ENCODE measurements around the gene RBM17.
"Not testable (repeated sequence)": the region's sequence is repeated elsewhere in the genome, so short reads cannot be mapped to it uniquely, and the experiment has no call there.

The RBM17 gene

GRCh38 chr10:6139470-6139869 is 50.6 kb downstream of the RBM17 start:
- TF ChIP-seq, protein P1, sequence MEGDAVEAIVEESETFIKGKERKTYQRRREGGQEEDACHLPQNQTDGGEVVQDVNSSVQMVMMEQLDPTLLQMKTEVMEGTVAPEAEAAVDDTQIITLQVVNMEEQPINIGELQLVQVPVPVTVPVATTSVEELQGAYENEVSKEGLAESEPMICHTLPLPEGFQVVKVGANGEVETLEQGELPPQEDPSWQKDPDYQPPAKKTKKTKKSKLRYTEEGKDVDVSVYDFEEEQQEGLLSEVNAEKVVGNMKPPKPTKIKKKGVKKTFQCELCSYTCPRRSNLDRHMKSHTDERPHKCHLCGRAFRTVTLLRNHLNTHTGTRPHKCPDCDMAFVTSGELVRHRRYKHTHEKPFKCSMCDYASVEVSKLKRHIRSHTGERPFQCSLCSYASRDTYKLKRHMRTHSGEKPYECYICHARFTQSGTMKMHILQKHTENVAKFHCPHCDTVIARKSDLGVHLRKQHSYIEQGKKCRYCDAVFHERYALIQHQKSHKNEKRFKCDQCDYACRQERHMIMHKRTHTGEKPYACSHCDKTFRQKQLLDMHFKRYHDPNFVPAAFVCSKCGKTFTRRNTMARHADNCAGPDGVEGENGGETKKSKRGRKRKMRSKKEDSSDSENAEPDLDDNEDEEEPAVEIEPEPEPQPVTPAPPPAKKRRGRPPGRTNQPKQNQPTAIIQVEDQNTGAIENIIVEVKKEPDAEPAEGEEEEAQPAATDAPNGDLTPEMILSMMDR (IDR thresholded peaks at IDR 0.05; ENCODE audit: low read depth, low read length), result no peak
- no peak for DNase-seq (ENCODE audit: extremely low read depth, low read depth)

GRCh38 chr10:6140141-6140841 is 51.5 kb downstream of the RBM17 start:
- TF ChIP-seq, protein P1 (IDR thresholded peaks at IDR 0.05; ENCODE audit: low read depth, low read length), result no peak
- no peak for DNase-seq (ENCODE audit: extremely low read depth, low read depth)

- DNase-seq (ENCODE audit: extremely low read depth, low read depth), result no peak
- TF ChIP-seq, protein P1 (IDR thresholded peaks at IDR 0.05; ENCODE audit: low read depth, low read length), result no peak
Measured at GRCh38 chr10:6140965-6141295, 52.1 kb downstream of the RBM17 start.

DNA sequence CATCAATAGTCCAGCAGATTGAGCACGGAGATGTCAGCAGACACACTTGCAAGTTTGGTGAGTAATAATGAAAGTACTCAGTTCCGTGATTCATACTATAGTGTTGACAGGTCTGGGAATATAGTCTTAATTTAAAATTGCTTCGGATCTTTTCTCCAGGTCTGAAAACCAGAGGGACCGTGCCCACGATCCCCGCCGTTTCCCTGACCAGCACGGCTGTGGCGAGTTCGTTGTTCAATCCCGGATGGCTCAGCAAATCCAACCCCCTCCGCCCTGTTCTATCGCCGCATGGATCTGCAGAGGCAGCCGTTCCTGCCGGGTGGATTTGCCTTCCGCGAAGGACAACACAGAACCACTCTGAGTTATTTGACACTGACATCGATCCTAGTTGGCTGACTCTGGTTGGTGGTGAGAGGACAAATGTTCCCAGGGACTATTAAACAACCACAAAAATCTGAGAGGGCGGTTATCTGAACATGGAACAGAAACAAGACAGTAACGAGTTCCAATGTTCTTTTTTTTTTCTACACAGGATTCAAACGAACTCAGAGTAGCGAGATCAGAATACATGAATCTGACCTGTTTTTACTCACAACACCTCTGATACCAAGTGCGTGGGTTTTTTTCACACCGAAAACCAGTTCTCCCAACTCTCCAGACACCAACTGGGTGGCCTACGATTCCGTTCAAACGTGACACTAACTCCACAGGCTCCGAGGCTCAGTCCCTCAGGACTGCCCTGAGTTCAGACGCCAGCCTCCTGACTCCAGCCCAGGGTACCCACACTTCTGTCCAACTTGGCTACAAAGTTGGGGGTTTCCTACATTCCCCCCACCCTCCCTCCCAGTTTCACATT is 52.7 kb downstream of the RBM17 start:
- TF ChIP-seq, protein P1 (IDR thresholded peaks at IDR 0.05; ENCODE audit: low read depth, low read length), result no peak
- DNase-seq (ENCODE audit: extremely low read depth, low read depth), result peak; percentile 49

DNA sequence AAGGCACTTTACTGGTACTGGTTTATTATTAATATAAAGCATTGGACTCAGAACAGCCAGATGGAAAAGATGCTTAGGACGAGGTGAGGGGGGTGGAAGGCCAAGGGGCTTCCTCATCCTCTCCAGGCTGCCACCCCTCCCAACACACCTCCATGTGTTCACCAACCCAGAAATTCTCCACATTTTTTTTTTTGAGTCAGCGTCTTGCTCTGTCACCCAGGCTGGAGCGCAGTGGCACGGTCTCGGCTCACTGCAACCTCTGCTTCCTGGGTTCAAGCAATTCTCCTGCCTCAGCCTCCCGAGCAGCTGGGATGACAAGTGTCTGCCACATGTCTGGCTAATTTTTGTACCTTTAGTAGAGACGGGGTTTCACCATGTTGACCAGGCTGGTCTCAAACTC is 53.4 kb downstream of the RBM17 start:
- DNase-seq (ENCODE audit: extremely low read depth, low read depth), result not testable (repeated sequence)

- no peak for DNase-seq (ENCODE audit: extremely low read depth, low read depth)
- TF ChIP-seq, protein P1 (IDR thresholded peaks at IDR 0.05; ENCODE audit: low read depth, low read length), result no peak
Measured at GRCh38 chr10:6142644-6143043, 53.8 kb downstream of the RBM17 start.

DNA sequence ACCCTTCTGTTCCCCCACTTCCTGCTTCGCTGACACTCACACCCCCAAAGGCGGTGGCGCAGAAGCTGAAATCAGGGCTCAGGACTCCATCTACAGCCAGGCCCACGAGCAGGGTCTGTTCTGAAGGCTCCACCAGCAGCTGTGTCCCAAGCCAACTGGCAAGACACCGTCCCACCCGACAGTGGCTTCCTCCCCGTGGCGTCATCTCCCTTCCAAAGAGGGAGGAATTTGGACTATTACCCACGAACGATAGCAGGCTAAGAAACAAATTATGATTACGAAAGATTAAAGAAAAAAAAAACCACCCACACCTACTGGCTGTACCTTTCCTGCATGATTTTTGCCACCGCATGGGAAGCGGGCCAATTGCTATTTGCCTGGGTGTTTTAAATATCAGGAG is 54.3 kb downstream of the RBM17 start:
- TF ChIP-seq, protein P1 (IDR thresholded peaks at IDR 0.05; ENCODE audit: low read depth, low read length), result no peak
- no peak for DNase-seq (ENCODE audit: extremely low read depth, low read depth)
